PC-9 (cell line): ENCODE measurements around the gene RIMBP2. TPM values are rescaled to one million over a fixed set of nuclear protein-coding genes. Genes with fewer than 3 reads are reported as not detected.

ENCODE experiments used
- BruUV-seq: library from RNA; stranded (reverse); fragments of 400-500 nt; replicated peaks from 2 replicates; lab custom pipeline; 2021; lab: Mats Ljungman, UMichigan
- CTCF ChIA-PET: fragments of 300-600 bp; sonication (Branson Sonifier 250); formaldehyde crosslinking; loops from one replicate; lab custom pipeline; 2022; ENCODE audit warnings: antibody characterized with exemption; lab: Charles Lee
- POLR2A ChIA-PET: fragments of 300-600 bp; sonication (Branson Sonifier 250); formaldehyde crosslinking; loops from one replicate; lab custom pipeline; 2022; ENCODE audit warnings: antibody characterized with exemption; ENCODE audit not compliant: unreplicated experiment; lab: Charles Lee
- DNase-seq, 2 experiments: peaks; one replicate each; pipeline versions ENCODE4 v3.0.0 to v3.0.0-alpha.2; 2015 to 2022; ENCODE audit warnings: mixed read lengths in 1 of 2
- H2AFZ ChIP-seq: fragments of 200-600 bp; sonication (generic); 2 replicates; pipeline ENCODE4 v1.8.1; 2017; ENCODE audit warnings: antibody characterized with exemption
- H3F3A ChIP-seq: fragments of 200-600 bp; sonication (generic); 2 replicates; pipeline ENCODE4 v1.8.1; 2017; ENCODE audit warnings: antibody characterized with exemption, mild to moderate bottlenecking, low read depth; ENCODE audit not compliant: insufficient read depth
- H3K27ac ChIP-seq: fragments of 200-600 bp; sonication (generic); 2 replicates; pipeline ENCODE4 v1.6.1; 2016; ENCODE audit warnings: mixed run types
- H3K27me3 ChIP-seq: fragments of 200-600 bp; sonication (generic); 2 replicates; pipeline ENCODE4 v1.6.1; 2016; ENCODE audit warnings: low read depth, mixed run types; ENCODE audit not compliant: insufficient read depth
- H3K36me3 ChIP-seq: fragments of 200-600 bp; sonication (generic); 2 replicates; pipeline ENCODE4 v1.6.1; 2016; ENCODE audit warnings: low read depth, mixed run types
- H3K4me1 ChIP-seq: fragments of 200-600 bp; sonication (generic); replicated peaks from 2 replicates; pipeline ENCODE4 v1.6.1; 2016; ENCODE audit warnings: mixed run types; ENCODE audit not compliant: insufficient read depth
- H3K4me2 ChIP-seq: fragments of 200-600 bp; sonication (generic); 2 replicates; pipeline ENCODE4 v1.6.1; 2017; ENCODE audit warnings: mixed run types
- H3K4me3 ChIP-seq: fragments of 200-600 bp; sonication (generic); 2 replicates; pipeline ENCODE4 v1.6.1; 2016; ENCODE audit warnings: mixed run types
- H3K79me2 ChIP-seq: fragments of 200-600 bp; sonication (generic); 2 replicates; pipeline ENCODE4 v1.6.1; 2017; ENCODE audit warnings: low read depth, mixed run types
- H3K9me2 ChIP-seq: fragments of 200-600 bp; sonication (generic); 2 replicates; pipeline ENCODE4 v1.8.1; 2017; ENCODE audit warnings: mild to moderate bottlenecking; ENCODE audit not compliant: insufficient read depth
- H3K9me3 ChIP-seq: fragments of 200-600 bp; sonication (generic); 2 replicates; pipeline ENCODE4 v1.8.1; 2016; ENCODE audit warnings: low read depth; ENCODE audit not compliant: insufficient read depth
- H4K20me1 ChIP-seq: fragments of 200-600 bp; sonication (generic); 2 replicates; pipeline ENCODE4 v1.8.1; 2017; ENCODE audit not compliant: insufficient read depth
- EZH2 ChIP-seq: fragments of 200-600 bp; sonication (generic); IDR thresholded peaks from 2 replicates; pipeline ENCODE4 v1.8.0; 2017; ENCODE audit warnings: antibody characterized with exemption, low read depth
- intact Hi-C: fragments of 100-400 bp; cut with micrococcal nuclease; formaldehyde crosslinking; loops from one replicate; pipeline ENCODE4 v1.10.0; 2022; ENCODE audit not compliant: unreplicated experiment
- total RNA-seq: library from RNA; stranded (reverse); gene quantifications from 2 replicates; pipeline ENCODE4 v1.2.3, GENCODE V29; 2021
- TF ChIP-seq, protein P1 (sequence below): fragments of 200-600 bp; sonication (generic); conservative IDR thresholded peaks from 2 replicates; pipeline ENCODE4 v1.6.1; 2017; ENCODE audit warnings: mixed run types, antibody characterized with exemption, mild to moderate bottlenecking, moderate library complexity

The RIMBP2 gene
- total RNA-seq, 1 experiment from 2014 or later: not detected

GRCh38 chr12:130627175-130627574 is 88.9 kb downstream of the RIMBP2 start:
- Histone ChIP-seq H3K4me1 (no peaks in the 10 kb centered on the region), H2AFZ (no peak overlapping the region), H3K4me2 (no peak overlapping the region), H3K27me3 (peaks cover 38% of the 10 kb centered on the region), H3F3A (no peaks in the 10 kb centered on the region), H3K27ac (no peak overlapping the region), H3K9me2 (no peaks in the 10 kb centered on the region), H3K79me2 (no peaks in the 10 kb centered on the region), H3K4me3 (no peak overlapping the region), H4K20me1 (no peaks in the 10 kb centered on the region), H3K36me3 (no peaks in the 10 kb centered on the region), H3K9me3 (no peaks in the 10 kb centered on the region)
- ChIA-PET CTCF (no interaction called here), POLR2A (no interaction called here)
- intact Hi-C loops: no loop called here
- BruUV-seq: no TSS peak
- no peak for DNase-seq
- TF ChIP-seq, protein P1, sequence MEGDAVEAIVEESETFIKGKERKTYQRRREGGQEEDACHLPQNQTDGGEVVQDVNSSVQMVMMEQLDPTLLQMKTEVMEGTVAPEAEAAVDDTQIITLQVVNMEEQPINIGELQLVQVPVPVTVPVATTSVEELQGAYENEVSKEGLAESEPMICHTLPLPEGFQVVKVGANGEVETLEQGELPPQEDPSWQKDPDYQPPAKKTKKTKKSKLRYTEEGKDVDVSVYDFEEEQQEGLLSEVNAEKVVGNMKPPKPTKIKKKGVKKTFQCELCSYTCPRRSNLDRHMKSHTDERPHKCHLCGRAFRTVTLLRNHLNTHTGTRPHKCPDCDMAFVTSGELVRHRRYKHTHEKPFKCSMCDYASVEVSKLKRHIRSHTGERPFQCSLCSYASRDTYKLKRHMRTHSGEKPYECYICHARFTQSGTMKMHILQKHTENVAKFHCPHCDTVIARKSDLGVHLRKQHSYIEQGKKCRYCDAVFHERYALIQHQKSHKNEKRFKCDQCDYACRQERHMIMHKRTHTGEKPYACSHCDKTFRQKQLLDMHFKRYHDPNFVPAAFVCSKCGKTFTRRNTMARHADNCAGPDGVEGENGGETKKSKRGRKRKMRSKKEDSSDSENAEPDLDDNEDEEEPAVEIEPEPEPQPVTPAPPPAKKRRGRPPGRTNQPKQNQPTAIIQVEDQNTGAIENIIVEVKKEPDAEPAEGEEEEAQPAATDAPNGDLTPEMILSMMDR: no peak

GRCh38 chr12:130626601-130627000 is 89.5 kb downstream of the RIMBP2 start:
- no peak for DNase-seq
- H3K27me3 ChIP-seq: peaks cover 38% of the 10 kb centered on the region
- ChIA-PET POLR2A (no interaction called here), CTCF (no interaction called here)
- H3K9me2 ChIP-seq: no peaks in the 10 kb centered on the region
- H3K27ac ChIP-seq: no peak overlapping the region
- no peaks in the 10 kb centered on the region for H4K20me1 ChIP-seq
- H3F3A ChIP-seq: no peaks in the 10 kb centered on the region
- H2AFZ ChIP-seq: no peak overlapping the region
- H3K9me3 ChIP-seq: no peaks in the 10 kb centered on the region
- H3K4me1 ChIP-seq: no peaks in the 10 kb centered on the region
- H3K79me2 ChIP-seq: no peaks in the 10 kb centered on the region
- intact Hi-C loops: no loop called here
- no peak overlapping the region for H3K4me3 ChIP-seq
- no peak overlapping the region for H3K4me2 ChIP-seq
- H3K36me3 ChIP-seq: no peaks in the 10 kb centered on the region
- BruUV-seq: no TSS peak
- TF ChIP-seq, protein P1: no peak
- TF ChIP-seq EZH2: no peak

GRCh38 chr12:130625201-130625600 is 90.9 kb downstream of the RIMBP2 start:
- no peaks in the 10 kb centered on the region for H4K20me1 ChIP-seq
- ChIA-PET CTCF (no interaction called here), POLR2A (no interaction called here)
- H3K79me2 ChIP-seq: no peaks in the 10 kb centered on the region
- no peaks in the 10 kb centered on the region for H3K4me1 ChIP-seq
- no peak overlapping the region for H3K4me2 ChIP-seq
- intact Hi-C loops: no loop called here
- H3K27ac ChIP-seq: no peak overlapping the region
- no TSS peak for BruUV-seq
- no peaks in the 10 kb centered on the region for H3F3A ChIP-seq
- no peaks in the 10 kb centered on the region for H3K36me3 ChIP-seq
- no peaks in the 10 kb centered on the region for H3K9me3 ChIP-seq
- no peak for TF ChIP-seq EZH2
- TF ChIP-seq, protein P1: no peak
- peaks cover 41% of the 10 kb centered on the region for H3K27me3 ChIP-seq
- H2AFZ ChIP-seq: no peak overlapping the region
- DNase-seq: no peak
- no peaks in the 10 kb centered on the region for H3K9me2 ChIP-seq
- no peak overlapping the region for H3K4me3 ChIP-seq
